CD4-positive, alpha-beta T cell treated with Interleukin-10 for 1 hour (primary cell): ENCODE data around the gene DCAF4.

Experiments
- DNase-seq: peaks from one replicate; pipeline ENCODE4 v3.0.0-alpha.2; 2020

The DCAF4 gene

GRCh38 chr14:72926292-72927028 lies at the start of gene DCAF4:
Gene DCAF4, plus strand, starts transcription at chr14:72926464. Its CDS starts 11,515 bp downstream, at chr14:72937979.
- peak; percentile 96 for DNase-seq

GRCh38 chr14:72876710-72877063 lies 49.6 kb upstream of the DCAF4 start:
- DNase-seq = no peak

- no peak for DNase-seq
These were observed 47.5 kb upstream of the DCAF4 start for GRCh38 chr14:72878746-72879145.

- DNase-seq = no peak
These were observed 46.8 kb upstream of the DCAF4 start for GRCh38 chr14:72879431-72879830.

- no peak for DNase-seq
These were observed 46.1 kb upstream of the DCAF4 start for GRCh38 chr14:72880164-72880563.

- no peak for DNase-seq
These were observed 45.4 kb upstream of the DCAF4 start for GRCh38 chr14:72880820-72881219.

GRCh38 chr14:72881543-72881942 lies 44.7 kb upstream of the DCAF4 start:
- no peak for DNase-seq

GRCh38 chr14:72882047-72882446 lies 44.2 kb upstream of the DCAF4 start:
- DNase-seq = no peak

GRCh38 chr14:72882463-72882862 lies 43.8 kb upstream of the DCAF4 start:
- DNase-seq = no peak

GRCh38 chr14:72883109-72883508 lies 43.2 kb upstream of the DCAF4 start:
- no peak for DNase-seq

- DNase-seq = no peak
These were observed 42.3 kb upstream of the DCAF4 start for GRCh38 chr14:72883961-72884360.

GRCh38 chr14:72884386-72884785 lies 41.9 kb upstream of the DCAF4 start:
- no peak for DNase-seq

GRCh38 chr14:72887514-72887913 lies 38.8 kb upstream of the DCAF4 start:
- DNase-seq = no peak

- DNase-seq = no peak
These were observed 38.1 kb upstream of the DCAF4 start for GRCh38 chr14:72888192-72888591.

- no peak for DNase-seq
These were observed 37.5 kb upstream of the DCAF4 start for GRCh38 chr14:72888636-72889201.

GRCh38 chr14:72889366-72889765 lies 36.9 kb upstream of the DCAF4 start:
- DNase-seq = no peak

GRCh38 chr14:72891666-72892102 lies 34.6 kb upstream of the DCAF4 start:
- DNase-seq = no peak

- DNase-seq = peak; percentile 20
These were observed 34.0 kb upstream of the DCAF4 start for GRCh38 chr14:72892103-72892878.

GRCh38 chr14:72892879-72893635 lies 33.2 kb upstream of the DCAF4 start:
- peak; percentile 26 for DNase-seq

GRCh38 chr14:72893636-72894322 lies 32.5 kb upstream of the DCAF4 start, which contains the start of gene DPF3:
Gene DPF3, minus strand, starts transcription at chr14:72894101. Its CDS starts 13 bp downstream, at chr14:72894088.
- DNase-seq = peak; percentile 95

- DNase-seq = no peak
These were observed 32.0 kb upstream of the DCAF4 start for GRCh38 chr14:72894323-72894622.

GRCh38 chr14:72894623-72895378 lies 31.5 kb upstream of the DCAF4 start:
- DNase-seq = no peak
